OCI-LY1 (cell line): ENCODE results near the gene STPG4.

Experiments used
- EZH2 ChIP-seq: fragments of 200-600 bp; sonication (generic), shearing (Covaris generic); IDR thresholded peaks from 2 replicates; pipeline ENCODE4 v1.8.0; 2017; ENCODE audit warnings: borderline replicate concordance, mixed run types, mild to moderate bottlenecking, antibody characterized with exemption, low read length, moderate library complexity, mixed read lengths
- TF ChIP-seq, protein P1 (sequence below): fragments of 200-600 bp; sonication (generic), shearing (Covaris generic); IDR thresholded peaks from 2 replicates; pipeline ENCODE4 v1.5.1; 2017; ENCODE audit warnings: mild to moderate bottlenecking, antibody characterized with exemption, low read length, moderate library complexity, mixed read lengths

DNA sequence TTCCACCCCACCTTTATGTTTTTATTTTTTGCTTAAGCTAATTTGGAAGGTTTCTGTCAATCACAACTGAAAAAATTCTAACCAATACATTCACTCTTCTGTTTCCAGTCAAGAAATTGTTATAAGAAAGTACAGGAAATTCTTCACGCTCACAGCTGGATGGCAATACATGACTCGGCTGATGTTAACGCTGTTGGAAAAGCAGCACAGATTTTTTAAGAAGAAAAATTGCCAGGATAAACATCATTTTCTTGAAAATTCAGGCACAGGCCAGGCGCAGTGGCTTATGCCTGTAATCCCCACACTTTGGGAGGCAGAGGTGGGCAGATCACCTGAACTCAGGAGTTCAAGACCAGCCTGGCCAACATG, 46.1 kb downstream of the STPG4 start:
- TF ChIP-seq, protein P1, sequence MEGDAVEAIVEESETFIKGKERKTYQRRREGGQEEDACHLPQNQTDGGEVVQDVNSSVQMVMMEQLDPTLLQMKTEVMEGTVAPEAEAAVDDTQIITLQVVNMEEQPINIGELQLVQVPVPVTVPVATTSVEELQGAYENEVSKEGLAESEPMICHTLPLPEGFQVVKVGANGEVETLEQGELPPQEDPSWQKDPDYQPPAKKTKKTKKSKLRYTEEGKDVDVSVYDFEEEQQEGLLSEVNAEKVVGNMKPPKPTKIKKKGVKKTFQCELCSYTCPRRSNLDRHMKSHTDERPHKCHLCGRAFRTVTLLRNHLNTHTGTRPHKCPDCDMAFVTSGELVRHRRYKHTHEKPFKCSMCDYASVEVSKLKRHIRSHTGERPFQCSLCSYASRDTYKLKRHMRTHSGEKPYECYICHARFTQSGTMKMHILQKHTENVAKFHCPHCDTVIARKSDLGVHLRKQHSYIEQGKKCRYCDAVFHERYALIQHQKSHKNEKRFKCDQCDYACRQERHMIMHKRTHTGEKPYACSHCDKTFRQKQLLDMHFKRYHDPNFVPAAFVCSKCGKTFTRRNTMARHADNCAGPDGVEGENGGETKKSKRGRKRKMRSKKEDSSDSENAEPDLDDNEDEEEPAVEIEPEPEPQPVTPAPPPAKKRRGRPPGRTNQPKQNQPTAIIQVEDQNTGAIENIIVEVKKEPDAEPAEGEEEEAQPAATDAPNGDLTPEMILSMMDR, result no peak
- TF ChIP-seq EZH2, result no peak
